HG03378 (cell line): Measurements from ENCODE around the gene SEPTIN11.
A peak's percentile ranks its signal among the peaks of the same experiment; 100 is the strongest.

Source experiments
- ATAC-seq: cut with Tn5 transposase; IDR thresholded peaks from one replicate; pipeline ENCODE4 v1.9.1; 2021; ENCODE audit warnings: mild to moderate bottlenecking, moderate library complexity; ENCODE audit not compliant: unreplicated experiment

SEPTIN11 gene

DNA sequence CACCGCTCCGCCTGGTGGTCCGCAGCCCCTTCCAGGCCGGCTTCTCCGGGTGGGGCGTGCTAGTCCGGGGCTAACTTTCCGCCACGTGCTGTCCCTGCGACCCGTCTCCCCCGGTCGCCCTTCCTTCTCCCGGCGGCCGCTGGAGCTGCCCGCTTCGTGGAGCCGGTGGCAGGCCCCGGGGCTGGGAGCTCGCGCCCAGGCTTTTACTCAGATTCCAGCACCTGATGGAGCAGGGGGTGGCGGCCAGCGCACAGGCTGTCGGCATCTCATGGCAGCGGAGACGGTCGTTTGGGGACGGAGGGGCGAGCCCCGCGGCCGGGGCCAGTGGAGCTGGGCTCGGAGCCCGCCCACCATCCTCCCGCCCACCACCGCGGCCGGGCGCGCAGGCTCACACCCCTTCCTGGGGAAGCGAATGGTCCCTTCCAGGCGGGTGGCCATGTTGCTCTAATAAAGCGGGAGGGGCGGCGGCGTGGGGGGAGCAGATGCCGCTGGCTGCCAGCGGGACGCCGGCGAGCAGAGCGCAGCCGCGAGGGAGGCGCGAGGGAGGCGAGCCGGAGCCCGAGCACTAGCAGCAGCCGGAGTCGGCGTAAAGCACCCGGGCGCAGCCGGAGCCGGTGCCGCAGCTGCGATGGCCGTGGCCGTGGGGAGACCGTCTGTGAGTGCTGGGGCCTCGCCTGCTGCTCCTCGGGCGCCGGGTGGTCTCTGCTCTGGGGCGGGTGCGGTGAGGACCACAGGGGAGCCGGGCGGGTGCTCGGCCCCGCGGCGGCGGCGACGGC, at the start of gene SEPTIN11:
Gene SEPTIN11 (plus strand): TSS at position 477 of the 776 bp plus-strand sequence. CDS start 152 bp downstream, at position 629.
- ATAC-seq = peak; percentile 53

DNA sequence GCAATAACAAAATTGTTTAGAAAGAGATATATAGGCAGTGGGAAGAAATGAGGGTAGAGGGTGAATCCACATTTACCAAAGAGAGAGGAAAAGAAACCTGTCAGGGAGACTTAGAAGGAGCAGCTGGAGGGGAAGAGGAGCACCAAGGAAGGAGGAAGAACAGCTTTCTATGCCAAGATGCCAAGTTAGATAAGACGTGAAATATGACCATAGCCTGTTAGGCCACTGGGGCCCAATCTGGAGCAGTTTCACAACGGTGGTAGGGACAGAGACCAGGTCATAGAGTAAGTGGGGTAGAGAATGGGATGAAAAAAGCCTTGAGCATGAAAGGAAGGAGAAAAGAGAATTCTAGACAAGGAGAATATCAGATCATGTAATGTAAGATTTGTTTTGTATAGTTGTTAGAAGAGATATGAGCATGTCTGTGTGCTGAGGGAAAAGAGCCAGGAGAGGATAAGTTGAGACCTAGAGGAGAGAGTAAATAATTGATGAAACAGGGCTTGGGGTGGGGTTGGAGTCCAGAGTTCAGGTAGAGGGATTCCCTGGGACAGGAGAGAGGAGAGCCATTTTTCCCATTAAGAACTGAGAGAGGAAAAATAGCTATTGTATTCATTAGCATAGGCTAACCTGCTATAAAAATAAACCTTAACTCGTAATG, 47.2 kb upstream of the SEPTIN11 start:
- ATAC-seq = no peak

DNA sequence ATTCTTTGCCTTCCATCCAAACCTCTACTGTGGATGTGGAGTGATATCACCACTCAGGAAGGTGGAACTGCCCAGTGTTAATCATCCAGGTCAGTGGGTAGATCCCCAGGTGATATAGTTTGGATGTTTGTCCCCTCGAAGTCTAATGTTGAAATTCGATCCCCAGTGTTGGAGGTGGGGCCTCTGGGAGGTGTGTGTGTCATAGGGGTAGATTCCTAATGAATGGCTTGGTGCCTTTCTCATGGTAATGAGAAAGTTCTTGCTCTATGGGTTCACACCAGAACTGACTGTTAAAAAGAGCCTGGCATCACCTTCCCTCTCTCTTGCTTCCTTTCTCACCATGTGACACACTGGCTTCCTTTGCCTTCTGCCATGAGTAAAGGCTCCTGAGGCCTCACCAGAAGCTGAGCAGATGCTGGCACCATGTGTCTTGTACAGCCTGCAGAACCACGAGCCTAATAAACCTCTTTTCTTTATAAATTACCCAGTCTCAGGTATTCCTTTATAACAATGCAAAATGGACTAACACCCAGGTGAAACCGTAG, 44.8 kb upstream of the SEPTIN11 start:
- no peak for ATAC-seq

DNA sequence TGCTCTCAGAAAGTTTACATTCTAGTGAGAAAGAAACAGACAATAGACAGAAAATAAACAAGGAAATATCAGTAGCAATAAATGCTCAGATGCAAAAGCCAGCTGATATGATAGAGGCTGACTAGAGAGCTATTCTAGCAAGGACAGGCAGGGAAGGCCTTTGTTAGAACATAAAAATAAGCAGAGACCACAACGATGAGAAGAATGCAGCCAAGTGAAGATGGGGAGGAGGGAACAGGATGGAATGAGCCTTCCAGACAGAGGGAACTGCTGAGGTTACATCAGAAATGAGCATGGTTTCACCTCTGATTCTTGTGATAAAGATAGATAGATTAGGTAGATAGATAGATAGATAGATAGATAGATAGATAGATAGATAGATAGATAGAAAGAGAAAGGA, 44.0 kb upstream of the SEPTIN11 start:
- no peak for ATAC-seq

DNA sequence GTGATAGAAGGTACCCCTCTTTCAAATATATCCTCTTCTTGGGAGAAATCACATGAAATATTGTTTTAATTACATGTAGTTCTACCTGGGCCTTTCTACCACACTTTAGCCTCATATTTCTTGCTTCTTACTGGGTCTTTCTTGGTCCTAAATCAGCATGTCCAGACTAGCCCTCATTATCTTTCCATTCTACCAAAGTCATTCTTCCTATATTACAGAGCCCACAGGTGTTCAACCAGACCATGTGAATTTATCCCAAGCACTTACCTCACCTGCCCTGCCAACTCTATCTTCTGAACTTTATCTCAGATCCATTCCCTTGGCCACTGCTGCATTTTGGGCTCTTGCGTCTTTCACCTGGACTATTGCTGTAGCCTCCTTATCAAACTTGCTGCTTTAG, 39.8 kb upstream of the SEPTIN11 start:
- ATAC-seq = no peak

DNA sequence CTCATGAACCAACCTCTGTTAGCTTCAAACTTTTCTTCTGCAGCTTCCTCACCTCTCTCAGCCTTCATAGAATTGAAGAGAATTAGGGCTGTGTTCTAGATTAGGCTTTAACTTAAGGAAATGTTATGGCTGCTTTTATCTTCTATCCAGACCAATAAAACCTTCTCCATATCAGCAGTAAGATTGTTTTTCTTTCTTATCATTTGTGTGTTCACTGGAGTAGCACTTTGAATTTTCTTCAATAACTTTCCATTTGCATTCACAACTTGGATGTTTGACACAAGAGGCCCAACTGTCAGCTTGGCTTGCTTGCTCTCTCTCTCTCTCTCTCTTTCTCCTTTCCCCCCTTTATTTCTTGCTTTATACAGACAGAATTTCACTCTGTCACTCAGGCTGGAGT, 28.8 kb upstream of the SEPTIN11 start:
- ATAC-seq = no peak

DNA sequence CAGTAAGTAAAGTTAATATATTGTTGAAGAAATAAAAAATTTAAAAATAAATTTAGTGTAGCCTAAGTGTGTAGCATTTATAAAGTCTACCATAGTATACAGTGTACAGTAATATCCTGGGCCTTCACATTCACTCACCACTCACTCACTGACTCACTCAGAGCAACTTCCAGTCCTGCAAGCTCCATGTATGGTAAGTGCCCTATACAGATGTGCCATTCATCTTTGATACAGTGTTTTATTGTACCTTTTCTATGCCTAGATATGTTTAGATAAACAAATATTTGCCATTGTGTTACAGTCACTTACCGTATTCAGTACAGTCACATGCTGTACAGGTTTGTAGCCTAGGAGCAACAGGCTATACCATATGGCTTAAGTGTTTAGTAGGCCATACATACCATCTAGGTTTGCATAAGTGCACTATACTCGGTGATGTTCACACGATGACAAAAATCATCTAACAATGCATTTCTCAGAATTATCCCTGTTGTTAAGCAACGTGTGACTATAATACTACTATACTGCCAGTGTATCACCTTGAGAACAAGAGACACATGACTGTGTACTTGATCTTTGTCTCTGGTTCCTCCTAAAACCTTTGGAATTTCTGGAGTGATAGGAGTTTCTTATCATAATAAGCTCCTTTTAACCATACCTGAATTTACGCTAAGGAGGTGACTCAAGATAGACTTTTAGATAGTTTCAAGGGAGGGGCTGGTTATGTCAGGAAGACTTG, 25.8 kb upstream of the SEPTIN11 start:
- no peak for ATAC-seq

DNA sequence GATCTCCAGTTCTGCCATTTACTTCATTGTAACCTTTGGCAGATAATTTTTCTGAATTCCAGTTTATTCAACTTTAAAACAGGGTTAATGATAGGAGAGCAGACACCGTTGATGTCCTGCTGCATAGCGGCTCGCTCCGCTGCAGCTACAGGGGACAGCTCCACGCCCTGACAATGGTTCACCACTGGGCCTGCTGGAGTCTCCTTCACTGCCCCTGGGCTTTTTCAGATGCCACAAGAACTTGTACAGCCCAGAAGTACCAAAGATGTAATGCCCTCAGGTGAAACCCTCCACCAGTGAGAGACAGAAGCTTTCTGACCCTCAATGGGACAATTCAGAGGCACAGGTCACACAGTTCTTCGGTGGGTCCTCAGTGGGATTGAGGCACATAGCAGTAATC, 22.7 kb upstream of the SEPTIN11 start:
- ATAC-seq = no peak

DNA sequence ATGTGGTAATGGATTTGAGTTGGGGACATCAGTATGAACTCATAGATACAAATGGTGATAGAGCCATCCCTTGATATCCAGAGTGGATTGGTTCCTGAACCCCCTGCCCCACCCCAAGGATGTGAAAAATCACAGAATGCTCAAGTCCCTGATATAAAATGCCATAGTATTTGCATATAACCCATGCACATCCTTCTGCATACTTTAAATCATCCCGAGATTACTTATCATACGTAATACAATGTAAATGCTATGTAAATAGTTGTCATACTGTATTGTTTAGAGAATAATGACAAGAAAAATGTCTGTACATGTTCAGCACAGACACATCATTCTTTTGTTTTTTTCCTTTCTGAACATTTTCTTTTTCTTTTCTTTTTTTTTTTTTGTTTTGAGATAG, 18.9 kb upstream of the SEPTIN11 start:
- ATAC-seq = no peak

DNA sequence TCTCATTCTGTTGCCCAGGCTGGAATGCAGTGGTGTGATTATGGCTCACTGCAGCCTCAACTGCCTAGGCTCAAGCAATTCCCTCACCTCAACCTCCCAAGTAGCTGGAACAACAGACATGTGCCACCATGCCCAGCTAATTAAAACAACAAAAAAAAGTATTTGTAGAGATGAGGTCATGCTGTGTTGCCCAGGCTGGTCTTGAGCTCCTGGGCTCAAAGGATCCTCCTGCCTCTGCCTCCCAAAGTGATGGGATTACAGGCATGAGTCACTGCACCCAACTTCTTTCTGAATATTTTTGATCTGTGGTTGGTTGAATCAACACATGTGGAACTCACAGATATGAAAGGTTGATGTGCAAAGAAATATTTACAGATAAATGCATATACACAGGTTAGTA, 18.5 kb upstream of the SEPTIN11 start:
- no peak for ATAC-seq

DNA sequence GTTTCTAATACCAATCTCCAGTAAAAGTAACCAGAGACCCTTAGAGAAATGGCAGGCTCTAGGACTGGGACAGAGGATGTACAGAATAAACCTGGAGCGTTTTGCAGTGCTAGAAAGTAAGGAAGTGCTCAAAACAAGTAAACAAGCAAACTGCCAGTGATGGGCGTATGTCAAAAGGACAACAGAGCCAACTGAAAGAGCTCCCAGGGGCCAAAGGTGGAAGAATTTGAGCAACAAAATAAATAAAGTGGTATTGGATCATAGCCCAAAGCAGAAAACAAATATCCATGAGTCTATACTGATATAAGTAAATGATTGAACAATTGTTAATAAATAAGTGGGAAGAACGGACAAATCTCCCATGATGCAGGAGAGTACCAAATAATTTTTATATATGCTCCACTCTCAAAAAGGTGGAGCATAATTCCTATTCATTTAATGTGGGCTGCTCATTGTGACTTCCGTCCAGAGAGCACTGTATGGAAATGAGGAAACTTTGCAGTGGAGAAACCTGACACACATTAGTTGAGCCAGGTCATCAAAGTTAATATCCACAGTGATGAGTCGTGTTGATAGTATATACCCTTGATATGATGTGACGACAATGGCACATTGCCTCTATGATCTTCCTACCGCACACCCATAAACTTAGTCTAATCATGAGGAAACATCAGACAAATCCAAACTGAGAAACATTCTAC, 17.8 kb upstream of the SEPTIN11 start:
- no peak for ATAC-seq

DNA sequence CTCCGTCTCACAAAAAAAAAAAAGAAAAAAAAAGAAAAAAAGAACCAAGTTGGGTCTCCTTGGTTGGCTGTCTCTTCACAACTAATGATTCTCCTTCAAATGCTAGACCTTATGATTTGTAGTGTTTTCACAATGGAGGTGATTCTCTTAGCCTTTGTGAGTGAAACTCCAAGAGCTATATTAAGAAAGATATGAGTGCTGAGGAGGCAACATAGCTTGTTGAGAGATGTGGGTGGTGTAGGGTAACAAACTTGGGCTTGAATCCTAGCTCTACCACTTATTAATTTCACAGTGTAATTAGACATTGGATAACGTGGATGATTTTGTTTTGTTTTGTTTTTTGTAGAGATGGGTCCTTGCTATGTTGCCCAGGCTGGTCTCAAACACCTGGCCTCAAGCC, 10.4 kb upstream of the SEPTIN11 start:
- ATAC-seq = no peak

DNA sequence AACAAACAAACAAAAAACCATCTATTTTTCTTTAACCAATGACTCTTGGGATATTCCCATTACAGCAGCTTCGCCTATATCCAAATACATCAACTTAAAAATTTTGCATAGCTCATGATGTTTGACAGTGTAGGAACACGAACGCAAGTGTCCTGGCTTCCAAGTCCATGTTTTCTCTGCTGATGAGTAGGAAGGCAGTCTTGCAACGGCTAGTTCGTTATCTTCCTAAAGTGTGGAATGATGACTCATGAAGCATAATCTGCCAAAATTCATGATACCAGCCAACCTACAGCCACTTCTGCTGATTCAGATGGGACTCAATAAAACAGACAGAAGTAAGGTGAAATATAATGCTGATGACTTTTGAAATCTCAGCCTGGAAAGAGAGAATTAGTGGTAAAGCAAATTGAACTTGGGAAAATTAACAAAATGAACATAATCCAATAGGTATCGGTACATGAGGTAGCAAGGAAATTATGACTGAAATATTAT, 6.4 kb upstream of the SEPTIN11 start:
- ATAC-seq = no peak

DNA sequence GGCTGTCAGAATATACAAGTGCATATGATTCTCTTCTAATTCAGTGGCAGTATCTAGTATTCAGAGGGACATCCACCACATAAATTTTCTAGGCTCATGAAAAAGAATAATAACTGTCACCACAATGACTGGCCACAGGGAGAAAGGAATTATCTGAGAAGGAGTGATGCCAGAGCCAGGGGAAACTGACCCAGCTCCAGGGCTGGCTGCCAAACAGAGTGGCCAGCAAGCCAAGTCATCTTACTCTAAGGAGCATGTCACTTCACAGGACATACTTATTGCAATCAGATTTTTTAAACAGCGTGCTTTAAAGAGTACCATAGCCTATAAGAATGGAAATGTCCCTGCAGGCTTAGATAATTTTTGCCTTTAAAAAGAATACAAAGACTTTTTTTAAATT, 5.8 kb upstream of the SEPTIN11 start:
- no peak for ATAC-seq

DNA sequence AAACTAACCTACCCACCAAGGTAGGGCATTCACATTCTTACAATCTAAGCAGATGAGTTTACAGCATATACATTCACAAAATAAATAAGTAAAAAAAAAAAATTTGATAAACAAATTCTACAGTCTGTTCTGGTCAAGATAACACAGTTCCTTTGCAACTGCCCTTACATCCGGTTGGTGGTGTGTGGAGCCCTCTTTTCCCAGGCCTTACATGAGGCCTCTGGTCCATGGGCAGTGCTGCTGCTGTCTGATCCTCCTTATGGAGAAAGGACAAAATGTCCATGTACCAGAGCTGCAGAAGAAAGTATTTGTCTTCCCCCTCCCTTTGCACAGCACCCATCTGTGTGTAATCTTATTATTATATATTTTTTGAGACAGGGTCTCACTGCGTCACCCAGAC, 2.2 kb upstream of the SEPTIN11 start:
- ATAC-seq = no peak

DNA sequence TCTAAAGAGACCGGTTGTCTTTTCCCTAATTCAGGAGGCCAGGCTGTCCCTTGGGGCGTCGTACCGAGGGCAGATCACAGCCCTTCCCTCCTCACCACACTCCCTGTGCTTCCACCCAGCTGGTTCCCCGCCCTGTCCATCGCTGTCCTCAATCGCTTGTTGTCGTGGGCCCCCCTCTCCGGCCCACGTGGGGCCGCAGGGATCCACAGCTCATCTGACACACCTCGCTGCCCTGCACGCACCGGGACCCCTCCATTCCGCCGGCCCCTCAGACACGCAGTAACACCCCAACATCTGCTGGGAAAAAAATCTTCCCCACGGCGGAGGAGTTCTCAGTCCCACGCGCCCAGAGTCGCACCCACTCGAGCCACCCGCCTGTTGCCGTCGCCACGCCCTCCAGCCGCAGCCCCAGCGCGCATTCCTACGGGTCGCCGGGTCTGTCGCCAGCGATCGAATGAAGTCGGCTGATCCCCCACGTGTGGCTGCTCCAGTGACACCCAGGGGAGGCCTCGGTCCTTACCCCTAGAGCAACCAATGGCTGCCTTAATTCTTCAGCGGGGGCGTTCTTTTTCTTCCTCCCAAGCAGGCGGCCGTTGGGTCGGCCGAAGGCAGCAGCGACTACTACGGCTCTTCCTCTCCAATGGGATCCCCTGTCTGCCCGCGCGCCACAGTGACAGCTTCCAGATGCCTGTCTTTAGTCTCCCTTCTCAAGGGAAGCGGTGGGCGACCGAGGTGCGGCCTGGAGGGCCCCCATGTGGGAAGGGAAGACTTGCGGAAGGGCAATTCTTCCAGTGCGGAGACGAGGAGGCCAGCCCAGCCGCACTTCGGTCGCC, 893 bp upstream of the SEPTIN11 start:
- ATAC-seq = peak; percentile 46

DNA sequence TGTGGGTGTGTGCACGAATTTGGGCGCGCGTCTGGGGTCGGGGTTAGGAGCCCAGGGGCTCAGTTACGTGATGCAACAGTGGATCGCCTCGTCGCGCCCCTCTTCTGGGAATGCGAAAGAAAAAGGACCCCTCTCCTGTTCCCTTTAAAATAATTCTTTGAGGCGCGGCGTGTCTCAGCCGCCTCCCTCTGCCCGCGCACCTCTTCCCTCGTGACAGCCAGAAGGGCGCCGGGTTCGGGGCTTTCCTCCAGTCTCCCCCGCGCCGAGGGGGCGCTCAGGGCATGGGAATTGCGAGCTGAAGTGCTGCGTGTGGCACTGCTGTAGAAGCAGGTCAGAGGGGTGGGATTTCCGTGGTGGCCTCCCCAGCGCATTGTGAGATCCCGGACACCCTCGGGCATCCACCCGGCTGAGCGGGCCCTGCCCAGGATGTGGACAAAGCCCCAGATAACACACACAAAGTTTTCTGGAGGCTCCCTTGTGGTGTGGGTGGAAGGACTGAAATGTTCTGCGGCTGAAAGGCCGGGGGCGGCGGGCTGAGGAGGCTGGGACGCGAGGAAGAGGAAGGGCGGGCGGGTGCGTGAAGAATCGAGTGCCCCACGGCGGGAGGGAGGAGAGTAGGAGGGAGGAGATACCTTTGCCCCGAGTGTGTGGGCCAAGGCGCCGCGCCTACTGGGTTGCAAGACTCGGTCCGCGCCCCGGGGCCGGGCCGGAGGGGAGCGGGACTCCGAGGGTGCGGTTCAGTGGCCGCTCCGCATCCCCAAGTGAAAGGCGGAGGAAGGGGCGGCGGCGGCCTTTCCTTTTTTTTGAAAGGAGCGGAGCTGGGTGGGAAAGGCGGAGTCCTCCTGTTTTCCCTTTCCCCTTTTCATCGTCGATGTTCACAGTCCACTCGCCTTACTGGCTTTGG, 752 bp downstream of the SEPTIN11 start:
- ATAC-seq = no peak

DNA sequence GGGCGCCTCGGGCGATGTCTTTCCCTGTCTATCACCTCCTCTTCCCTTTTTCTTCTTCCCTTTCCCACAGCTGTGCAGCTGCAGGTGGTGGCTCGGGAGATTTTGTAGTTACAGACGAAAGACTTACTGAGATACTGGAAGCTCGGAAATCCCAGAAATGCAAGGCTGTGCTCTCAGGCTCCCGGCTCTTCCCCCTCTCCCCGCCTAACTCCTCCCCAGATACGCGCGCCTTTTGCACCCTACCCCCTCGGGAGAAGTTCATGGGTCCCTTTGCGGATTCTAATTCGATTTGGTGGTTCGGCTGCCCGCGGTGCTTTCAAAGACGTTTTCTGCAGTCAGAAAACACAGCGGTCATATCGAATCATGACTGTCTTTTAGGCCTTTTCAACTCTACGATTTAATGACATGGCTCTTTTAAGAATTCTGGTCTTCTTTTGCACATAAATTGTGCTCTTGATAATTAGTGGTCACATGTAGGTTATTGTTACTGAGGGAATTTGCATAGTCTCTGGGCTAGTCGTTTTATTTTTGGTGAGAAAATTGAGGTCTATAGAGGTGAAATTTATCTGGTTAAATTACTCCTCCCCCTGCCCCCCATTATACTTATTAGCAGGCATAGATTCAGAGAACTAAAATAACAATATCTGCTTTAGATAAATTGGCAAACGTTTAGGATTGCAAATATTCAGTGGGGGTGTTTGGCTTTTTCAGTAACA, 1.6 kb downstream of the SEPTIN11 start:
- ATAC-seq = no peak
